ENCODE results near the gene CEACAM1.
"Not testable (repeated sequence)": the region's sequence is repeated elsewhere in the genome, so short reads cannot be mapped to it uniquely, and the experiment has no call there.

CEACAM1 gene

DNA sequence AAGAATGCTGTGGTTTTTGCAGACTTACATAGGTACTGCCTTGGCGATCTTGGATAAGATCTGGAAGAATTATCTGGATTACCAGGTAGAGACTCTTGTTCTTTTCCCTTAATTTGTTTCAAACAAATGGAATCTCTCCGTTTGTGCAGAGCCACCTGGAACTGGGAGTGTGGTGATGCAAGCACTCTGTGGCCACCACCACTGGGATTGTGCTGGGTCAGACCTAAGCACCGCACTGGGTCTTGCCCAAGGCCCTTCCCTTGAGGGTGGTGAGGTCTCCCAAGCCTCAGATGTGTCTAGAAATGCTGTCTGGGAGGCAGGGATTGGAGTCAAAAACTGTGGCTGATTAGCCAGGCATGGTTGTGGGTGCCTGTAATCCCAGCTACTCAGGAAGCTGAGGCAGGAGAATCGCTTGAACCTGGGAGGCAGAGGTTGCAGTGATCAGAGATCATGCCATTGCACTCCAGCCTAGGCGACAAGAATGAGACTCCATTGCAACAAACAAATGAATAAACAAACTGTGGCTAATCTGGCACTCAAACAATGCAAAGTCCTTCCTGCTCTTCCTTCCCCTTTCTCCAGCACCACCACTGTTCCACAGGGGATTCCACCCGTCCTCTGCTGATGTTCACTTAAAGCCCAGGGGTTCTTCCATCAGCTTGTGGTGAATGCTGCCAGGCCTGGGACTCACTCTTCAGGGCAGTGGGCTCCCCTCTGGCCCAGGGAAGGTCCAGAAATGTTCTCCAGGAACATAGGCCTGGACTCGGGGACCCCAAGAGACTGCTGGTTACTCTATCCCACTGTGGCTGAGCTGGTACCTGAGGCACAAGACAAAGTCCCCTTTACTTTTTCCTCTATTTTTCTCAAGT is 10.8 kb upstream of the CEACAM1 start:
- TF ChIP-seq, protein P1, sequence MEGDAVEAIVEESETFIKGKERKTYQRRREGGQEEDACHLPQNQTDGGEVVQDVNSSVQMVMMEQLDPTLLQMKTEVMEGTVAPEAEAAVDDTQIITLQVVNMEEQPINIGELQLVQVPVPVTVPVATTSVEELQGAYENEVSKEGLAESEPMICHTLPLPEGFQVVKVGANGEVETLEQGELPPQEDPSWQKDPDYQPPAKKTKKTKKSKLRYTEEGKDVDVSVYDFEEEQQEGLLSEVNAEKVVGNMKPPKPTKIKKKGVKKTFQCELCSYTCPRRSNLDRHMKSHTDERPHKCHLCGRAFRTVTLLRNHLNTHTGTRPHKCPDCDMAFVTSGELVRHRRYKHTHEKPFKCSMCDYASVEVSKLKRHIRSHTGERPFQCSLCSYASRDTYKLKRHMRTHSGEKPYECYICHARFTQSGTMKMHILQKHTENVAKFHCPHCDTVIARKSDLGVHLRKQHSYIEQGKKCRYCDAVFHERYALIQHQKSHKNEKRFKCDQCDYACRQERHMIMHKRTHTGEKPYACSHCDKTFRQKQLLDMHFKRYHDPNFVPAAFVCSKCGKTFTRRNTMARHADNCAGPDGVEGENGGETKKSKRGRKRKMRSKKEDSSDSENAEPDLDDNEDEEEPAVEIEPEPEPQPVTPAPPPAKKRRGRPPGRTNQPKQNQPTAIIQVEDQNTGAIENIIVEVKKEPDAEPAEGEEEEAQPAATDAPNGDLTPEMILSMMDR (conservative IDR thresholded peaks at IDR 0.05; ENCODE audit: control insufficient read depth, insufficient read depth, low read depth, low read length) = no peak
- no peak for DNase-seq (ENCODE audit: low read depth)

GRCh38 chr19:42535276-42535675 is 7.0 kb upstream of the CEACAM1 start:
- not testable (repeated sequence) for H3K4me3 ChIP-seq (ENCODE audit: control insufficient read depth, low read depth, low read length); DNase-seq (ENCODE audit: low read depth)

More for the DNA sequence above, 10.8 kb upstream of the CEACAM1 start:
- H3K4me3 ChIP-seq (ENCODE audit: control insufficient read depth, low read depth, low read length) = no peak overlapping the region

DNA sequence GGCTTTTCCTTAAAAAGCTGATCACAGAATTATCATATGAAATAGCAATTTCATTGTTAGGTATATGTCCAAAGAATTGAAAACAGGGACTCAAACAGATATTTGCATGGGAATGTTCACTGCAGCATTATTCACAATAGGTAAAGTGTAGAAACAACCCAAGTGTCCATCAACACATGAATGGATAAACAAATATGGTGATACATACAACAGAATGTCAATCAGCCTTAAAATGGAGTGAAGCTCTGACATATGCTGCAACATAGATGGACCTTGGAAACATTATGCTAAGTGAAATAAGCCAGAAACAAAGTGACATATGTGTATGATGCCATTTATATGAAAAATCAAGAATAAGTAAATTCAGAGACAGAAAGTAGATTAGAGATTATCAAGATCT is 6.1 kb upstream of the CEACAM1 start:
- TF ChIP-seq, protein P1 (conservative IDR thresholded peaks at IDR 0.05; ENCODE audit: control insufficient read depth, insufficient read depth, low read depth, low read length) = no peak

GRCh38 chr19:42532891-42533290 is 4.6 kb upstream of the CEACAM1 start:
- DNase-seq (ENCODE audit: low read depth) = no peak
- TF ChIP-seq, protein P1 (conservative IDR thresholded peaks at IDR 0.05; ENCODE audit: control insufficient read depth, insufficient read depth, low read depth, low read length) = no peak
- H3K4me3 ChIP-seq (ENCODE audit: control insufficient read depth, low read depth, low read length) = no peak overlapping the region

More for the DNA sequence above, 6.1 kb upstream of the CEACAM1 start:
- H3K4me3 ChIP-seq (ENCODE audit: control insufficient read depth, low read depth, low read length) = no peak overlapping the region
- DNase-seq (ENCODE audit: low read depth) = no peak

DNA sequence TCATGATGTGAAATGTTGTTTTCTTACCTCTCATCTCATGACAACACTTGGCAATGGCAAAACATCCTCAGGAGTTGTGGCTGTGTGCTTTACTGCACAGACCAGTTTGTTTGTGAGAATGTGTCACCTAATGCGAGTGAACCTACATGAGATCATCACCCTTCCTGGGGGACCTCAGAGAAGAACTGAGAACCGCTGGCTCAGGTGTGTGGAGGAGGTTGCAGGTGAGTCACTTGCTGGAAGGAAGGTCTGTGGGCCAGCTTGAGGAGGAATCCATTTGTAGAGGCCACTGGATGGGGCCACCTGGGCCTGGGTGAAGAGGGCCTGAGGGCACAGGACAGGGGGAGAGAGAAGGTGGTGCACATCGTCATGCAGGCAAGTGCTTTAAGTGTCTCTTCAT is 3.0 kb upstream of the CEACAM1 start:
- TF ChIP-seq, protein P1 (conservative IDR thresholded peaks at IDR 0.05; ENCODE audit: control insufficient read depth, insufficient read depth, low read depth, low read length) = no peak
- DNase-seq (ENCODE audit: low read depth) = no peak
- no peak overlapping the region for H3K4me3 ChIP-seq (ENCODE audit: control insufficient read depth, low read depth, low read length)

DNA sequence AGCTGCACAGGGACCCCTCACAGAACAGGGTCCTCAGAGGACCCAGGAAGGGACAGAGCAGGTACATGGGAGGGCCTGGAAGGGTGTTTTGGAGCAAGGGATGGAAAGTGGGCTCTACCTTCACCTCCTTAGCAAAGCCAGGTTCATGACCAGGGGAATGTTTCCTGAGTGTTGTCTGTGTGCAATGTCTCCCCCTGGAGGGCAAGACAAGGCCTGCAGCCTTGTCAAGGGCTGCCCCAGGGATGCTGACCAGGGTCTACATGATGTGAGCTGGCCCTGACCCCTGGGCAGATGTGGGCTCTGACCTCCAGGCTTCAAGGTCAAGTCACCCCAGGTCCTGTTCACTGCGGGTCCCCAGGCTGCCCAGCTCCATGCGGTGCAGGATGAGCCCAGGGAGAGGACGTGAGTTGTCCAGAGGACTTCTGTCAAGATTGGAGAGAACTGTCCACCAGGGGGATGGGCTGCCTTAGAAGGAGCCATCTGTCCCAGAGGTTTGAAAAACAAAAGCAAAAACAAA is 1.0 kb upstream of the CEACAM1 start:
- TF ChIP-seq, protein P1 (conservative IDR thresholded peaks at IDR 0.05; ENCODE audit: control insufficient read depth, insufficient read depth, low read depth, low read length) = peak; percentile 93
- H3K4me3 ChIP-seq (ENCODE audit: control insufficient read depth, low read depth, low read length) = no peak overlapping the region
- peak; percentile 42 for DNase-seq (ENCODE audit: low read depth)

GRCh38 chr19:42524943-42525342 is 3.3 kb downstream of the CEACAM1 start:
- no peak for DNase-seq (ENCODE audit: low read depth)
- H3K4me3 ChIP-seq (ENCODE audit: control insufficient read depth, low read depth, low read length) = no peak overlapping the region
- TF ChIP-seq, protein P1 (conservative IDR thresholded peaks at IDR 0.05; ENCODE audit: control insufficient read depth, insufficient read depth, low read depth, low read length) = no peak
